ENCODE results near the gene RASSF5.
A peak's percentile ranks its signal among the peaks of the same experiment; 100 is the strongest.
"Not testable (repeated sequence)": the region's sequence is repeated elsewhere in the genome, so short reads cannot be mapped to it uniquely, and the experiment has no call there.

The RASSF5 gene

GRCh38 chr1:206575165-206575893, 68.0 kb downstream of the RASSF5 start:
- DNase-seq = no peak

GRCh38 chr1:206575894-206576737, 68.8 kb downstream of the RASSF5 start:
- DNase-seq = no peak

GRCh38 chr1:206577626-206578025, 70.3 kb downstream of the RASSF5 start:
- no peak for DNase-seq

GRCh38 chr1:206578068-206578977, 71.0 kb downstream of the RASSF5 start:
- no peak for DNase-seq

- DNase-seq = peak; percentile 20
Measured at GRCh38 chr1:206578978-206579374, 71.6 kb downstream of the RASSF5 start.

GRCh38 chr1:206579747-206580437, 72.6 kb downstream of the RASSF5 start:
- no peak for DNase-seq

GRCh38 chr1:206580438-206581113, 73.2 kb downstream of the RASSF5 start:
- no peak for DNase-seq

- DNase-seq = not testable (repeated sequence)
Measured at GRCh38 chr1:206581114-206581497, 73.8 kb downstream of the RASSF5 start.

GRCh38 chr1:206581571-206581981, 74.2 kb downstream of the RASSF5 start:
- DNase-seq = no peak

- DNase-seq = no peak
Measured at GRCh38 chr1:206582537-206582936, 75.2 kb downstream of the RASSF5 start.

GRCh38 chr1:206582971-206583706, 75.8 kb downstream of the RASSF5 start:
- no peak for DNase-seq

GRCh38 chr1:206583707-206584648, 76.6 kb downstream of the RASSF5 start:
- peak; percentile 54 for DNase-seq

- DNase-seq = no peak
Measured at GRCh38 chr1:206584683-206585082, 77.4 kb downstream of the RASSF5 start.

GRCh38 chr1:206586501-206587445, 79.4 kb downstream of the RASSF5 start:
- no peak for DNase-seq

GRCh38 chr1:206587904-206588303, 80.6 kb downstream of the RASSF5 start:
- DNase-seq = no peak

GRCh38 chr1:206588492-206588891, 81.2 kb downstream of the RASSF5 start:
- DNase-seq = no peak

- DNase-seq = no peak
Measured at GRCh38 chr1:206589206-206589605, 81.9 kb downstream of the RASSF5 start.

GRCh38 chr1:206590025-206590758, 82.9 kb downstream of the RASSF5 start:
- no peak for DNase-seq

Measured in NCI-H2171 treated with DMSO at 0.1 percent for 48 hours (cell line).